ENCODE measurements around the gene PRAMEF8.
"Not testable (repeated sequence)": the region's sequence is repeated elsewhere in the genome, so short reads cannot be mapped to it uniquely, and the experiment has no call there.

- TF ChIP-seq CTCF, POLR2AphosphoS5, POLR2A (IDR thresholded peaks at IDR 0.05): not testable (repeated sequence)
Observed at GRCh38 chr1:13234057-13234456, 50.9 kb downstream of the PRAMEF8 start.
